H9 (cell line): ENCODE data around the gene PRSS2. TPM values are rescaled to one million over a fixed set of nuclear protein-coding genes. Genes with fewer than 3 reads are reported as not detected.

ENCODE experiments used
- DNase-seq: peaks from one replicate; pipeline ENCODE4 v3.0.0-alpha.2; 2017
- H2AFZ ChIP-seq: one replicate; pipeline ENCODE4 v1.6.1; 2013; ENCODE audit warnings: mild to moderate bottlenecking, low read length, control low read depth, moderate library complexity
- H2AK5ac ChIP-seq: 2 replicates; pipeline ENCODE4 v1.6.1; 2013; ENCODE audit warnings: low read length, control low read depth, mixed read lengths; ENCODE audit not compliant: insufficient read length
- H2BK120ac ChIP-seq: one replicate; pipeline ENCODE4 v1.6.1; 2013; ENCODE audit warnings: low read depth, mild to moderate bottlenecking, low read length, control low read depth, inconsistent platforms; ENCODE audit not compliant: poor library complexity, severe bottlenecking
- H2BK12ac ChIP-seq: 2 replicates; pipeline ENCODE4 v1.6.1; 2013; ENCODE audit warnings: low read length, control low read depth, mixed read lengths, low read depth; ENCODE audit not compliant: insufficient read length
- H2BK15ac ChIP-seq: 2 replicates; pipeline ENCODE4 v1.6.1; 2013; ENCODE audit warnings: low read depth, low read length, control low read depth
- H2BK20ac ChIP-seq: one replicate; pipeline ENCODE4 v1.6.1; 2013; ENCODE audit warnings: low read depth, mild to moderate bottlenecking, low read length, control low read depth, inconsistent platforms; ENCODE audit not compliant: poor library complexity, severe bottlenecking
- H2BK5ac ChIP-seq: 2 replicates; pipeline ENCODE4 v1.6.1; 2013; ENCODE audit warnings: low read length, control low read depth, mixed read lengths; ENCODE audit not compliant: insufficient read length
- H3K14ac ChIP-seq: 2 replicates; pipeline ENCODE4 v1.6.1; 2013; ENCODE audit warnings: low read length, control low read depth; ENCODE audit not compliant: insufficient read depth
- H3K18ac ChIP-seq: 2 replicates; pipeline ENCODE4 v1.6.1; 2013; ENCODE audit warnings: low read depth, mild to moderate bottlenecking, mixed read lengths, low read length, control low read depth; ENCODE audit not compliant: insufficient read length
- H3K23ac ChIP-seq: 2 replicates; pipeline ENCODE4 v1.6.1; 2013; ENCODE audit warnings: low read length, control low read depth, mixed read lengths, low read depth; ENCODE audit not compliant: insufficient read length
- H3K23me2 ChIP-seq: 2 replicates; pipeline ENCODE4 v1.6.1; 2013; ENCODE audit warnings: low read depth, mild to moderate bottlenecking, mixed read lengths, low read length, control low read depth; ENCODE audit not compliant: insufficient read length, poor library complexity, severe bottlenecking
- H3K27ac ChIP-seq: 2 replicates; pipeline ENCODE4 v1.5.1; 2013; ENCODE audit warnings: low read length, control low read depth, mixed read lengths, low read depth; ENCODE audit not compliant: insufficient read length
- H3K27me3 ChIP-seq: 2 replicates; pipeline ENCODE4 v1.6.1; 2013; ENCODE audit warnings: low read length, control low read depth, inconsistent platforms; ENCODE audit not compliant: insufficient read depth
- H3K4ac ChIP-seq: 2 replicates; pipeline ENCODE4 v1.6.1; 2013; ENCODE audit warnings: low read depth, mild to moderate bottlenecking, control low read depth, inconsistent platforms, low read length, moderate library complexity
- H3K4me1 ChIP-seq: 2 replicates; pipeline ENCODE4 v1.6.1; 2013; ENCODE audit warnings: low read length, control low read depth, inconsistent platforms; ENCODE audit not compliant: insufficient read depth
- H3K4me2 ChIP-seq: 2 replicates; pipeline ENCODE4 v1.6.1; 2013; ENCODE audit warnings: low read length, control low read depth, mixed read lengths; ENCODE audit not compliant: insufficient read length, insufficient read depth
- H3K56ac ChIP-seq: 2 replicates; pipeline ENCODE4 v1.6.1; 2013; ENCODE audit warnings: low read depth, mild to moderate bottlenecking, mixed read lengths, low read length, control low read depth; ENCODE audit not compliant: insufficient read length
- H3K79me1 ChIP-seq: 2 replicates; pipeline ENCODE4 v1.6.1; 2013; ENCODE audit warnings: low read depth, mild to moderate bottlenecking, moderate library complexity, low read length, control low read depth, inconsistent platforms; ENCODE audit not compliant: insufficient read depth, poor library complexity, severe bottlenecking
- H3K79me2 ChIP-seq: 2 replicates; pipeline ENCODE4 v1.6.1; 2013; ENCODE audit warnings: low read length, control low read depth, inconsistent platforms; ENCODE audit not compliant: insufficient read depth
- H3K9ac ChIP-seq: 2 replicates; pipeline ENCODE4 v1.6.1; 2013; ENCODE audit warnings: low read length, control low read depth, mixed read lengths; ENCODE audit not compliant: insufficient read length; ENCODE audit errors: extremely low read depth
- H3K9me3 ChIP-seq: one replicate; pipeline ENCODE4 v1.6.1; 2013; ENCODE audit warnings: low read depth, low read length, inconsistent platforms; ENCODE audit not compliant: control insufficient read depth
- H3T11ph ChIP-seq: one replicate; pipeline ENCODE4 v1.6.1; 2013; ENCODE audit warnings: mild to moderate bottlenecking, low read length, control low read depth, inconsistent platforms
- H4K20me1 ChIP-seq: one replicate; pipeline ENCODE4 v1.6.1; 2013; ENCODE audit not compliant: control insufficient read depth, insufficient read length, insufficient read depth
- H4K5ac ChIP-seq: 2 replicates; pipeline ENCODE4 v1.6.1; 2013; ENCODE audit warnings: low read depth, mild to moderate bottlenecking, mixed read lengths, low read length, control low read depth; ENCODE audit not compliant: insufficient read length
- H4K8ac ChIP-seq: replicated peaks from 2 replicates; pipeline ENCODE4 v1.6.1; 2013; ENCODE audit warnings: low read length, control low read depth, mixed read lengths, low read depth; ENCODE audit not compliant: insufficient read length
- H4K91ac ChIP-seq: 2 replicates; pipeline ENCODE4 v1.6.1; 2013; ENCODE audit warnings: low read depth, mild to moderate bottlenecking, moderate library complexity, mixed read lengths, low read length, control low read depth; ENCODE audit not compliant: insufficient read length
- H3K27ac Mint-ChIP-seq, 3 experiments: 2 replicates in 2 of 3; 3 replicates in 1 of 3; pipeline ENCODE4 v1.8.0; 2020 to 2021; ENCODE audit warnings: mixed read lengths in 3 of 3, mild to moderate bottlenecking in 1 of 3, moderate library complexity in 1 of 3
- H3K27me3 Mint-ChIP-seq: 2 replicates; pipeline ENCODE4 v1.8.0; 2021; ENCODE audit warnings: low read depth, mild to moderate bottlenecking, moderate library complexity, mixed read lengths
- H3K36me3 Mint-ChIP-seq, 3 experiments: 2 replicates in 2 of 3; 3 replicates in 1 of 3; pipeline ENCODE4 v1.8.0; 2020 to 2021; ENCODE audit warnings: low read depth in 3 of 3, mixed read lengths in 3 of 3; ENCODE audit not compliant: insufficient read depth in 1 of 3
- H3K4me1 Mint-ChIP-seq, 2 experiments: 2 replicates each; pipeline ENCODE4 v1.8.0; 2020; ENCODE audit warnings: mixed read lengths in 2 of 2
- H3K4me3 Mint-ChIP-seq, 2 experiments: 2 replicates in 1 of 2; 3 replicates in 1 of 2; pipeline ENCODE4 v1.8.0; 2020 to 2021; ENCODE audit warnings: mild to moderate bottlenecking in 2 of 2, mixed read lengths in 2 of 2, moderate library complexity in 1 of 2
- H3K9me3 Mint-ChIP-seq, 2 experiments: 2 replicates in 1 of 2; 3 replicates in 1 of 2; pipeline ENCODE4 v1.8.0; 2020; ENCODE audit warnings: mild to moderate bottlenecking in 2 of 2, mixed read lengths in 2 of 2, moderate library complexity in 1 of 2
- CTCF ChIP-seq: fragments of 200-600 bp; sonication (generic); conservative IDR thresholded peaks from 3 replicates; pipeline ENCODE4 v1.8.0; 2021; ENCODE audit warnings: antibody characterized with exemption, mild to moderate bottlenecking
- WGBS: extraction: QIAGEN DNeasy Blood & Tissue Kit; methylation state at CpG from one replicate; pipeline ENCODE4 v1.1.7; 2013; ENCODE audit warnings: missing lambda C conversion rate, low lambda C conversion rate, mixed read lengths; ENCODE audit not compliant: insufficient read length; ENCODE audit errors: extremely low coverage; 5-methylcytosine and 5-hydroxymethylcytosine counted together
- total RNA-seq: library from RNA; stranded (reverse); gene quantifications from 2 replicates; pipeline ENCODE4 v1.2.1, GENCODE V29; 2021

The PRSS2 gene
- total RNA-seq, 1 experiment from 2014 or later = not detected

GRCh38 chr7:142822714-142823113, 51.9 kb downstream of the PRSS2 start:
- H3K23me2 ChIP-seq = no peaks in the 10 kb centered on the region
- no peaks in the 10 kb centered on the region for H3K79me2 ChIP-seq
- no peak overlapping the region for H3K14ac ChIP-seq
- H4K20me1 ChIP-seq = no peaks in the 10 kb centered on the region
- H3K4me1 ChIP-seq = no peaks in the 10 kb centered on the region
- no peak overlapping the region for H3K4me2 ChIP-seq
- H3K79me1 ChIP-seq = no peaks in the 10 kb centered on the region
- no peak overlapping the region for H3K18ac ChIP-seq
- H3K27me3 Mint-ChIP-seq = no peaks in the 10 kb centered on the region
- no peak overlapping the region for H4K8ac ChIP-seq
- H3K36me3 Mint-ChIP-seq = peaks cover 4 to 23% (median 6%) of the 10 kb centered on the region in 3 experiments; a peak in 6 of 7 replicates
- no peaks in the 10 kb centered on the region for H3K27me3 ChIP-seq
- no peak overlapping the region for H2BK120ac ChIP-seq
- H3K4me3 Mint-ChIP-seq = no peak overlapping the region
- peaks cover 0 to 6% of the 10 kb centered on the region in 2 experiments; a peak in 2 of 4 replicates for H3K4me1 Mint-ChIP-seq
- peaks cover 28 to 31% of the 10 kb centered on the region in 2 experiments for H3K9me3 Mint-ChIP-seq
- H2BK5ac ChIP-seq = no peak overlapping the region
- DNase-seq = no peak
- no peak overlapping the region for H4K91ac ChIP-seq
- H3K23ac ChIP-seq = no peak overlapping the region
- H2BK15ac ChIP-seq = no peak overlapping the region
- TF ChIP-seq CTCF = no peak
- no peak overlapping the region for H3K9ac ChIP-seq
- no peak overlapping the region for H3T11ph ChIP-seq
- no CpG with 5 or more reads among the region's 1 CpG for WGBS
- H2AK5ac ChIP-seq = no peak overlapping the region
- H3K9me3 ChIP-seq = no peaks in the 10 kb centered on the region
- no peak overlapping the region for H3K4ac ChIP-seq
- H2BK20ac ChIP-seq = no peak overlapping the region
- H3K27ac ChIP-seq = no peak overlapping the region
- H2AFZ ChIP-seq = no peak overlapping the region
- no peak overlapping the region for H2BK12ac ChIP-seq
- no peak overlapping the region for H4K5ac ChIP-seq
- H3K56ac ChIP-seq = no peak overlapping the region
- no peak overlapping the region for H3K27ac Mint-ChIP-seq

Other genes with a start within 250 kb of the PRSS2 start
- gene PRSS1, start 21.5 kb upstream of the PRSS2 start, total RNA-seq = not detected in 2 replicates
- 9.7 and 11.6 TPM in 2 replicates for gene EPHB6, start 84.1 kb downstream of the PRSS2 start, total RNA-seq
- gene TRPV6, start 114.8 kb downstream of the PRSS2 start, total RNA-seq = 0.61 and 0.81 TPM in 2 replicates
- gene TRPV5, start 162.8 kb downstream of the PRSS2 start, total RNA-seq = not detected in 2 replicates
- not detected in 2 replicates for gene LLCFC1, start 168.5 kb downstream of the PRSS2 start, total RNA-seq
- gene KEL, start 191.4 kb downstream of the PRSS2 start, total RNA-seq = 0.72 and 1.5 TPM in 2 replicates